ENCODE results near the gene VPS4B.

GRCh38 chr18:63344918-63345317, 77.4 kb downstream of the VPS4B start:
- TF ChIP-seq EZH2phosphoT487 (IDR thresholded peaks at IDR 0.05; ENCODE audit: insufficient read depth, low read depth) (no peak), EZH2 (IDR thresholded peaks at IDR 0.05; ENCODE audit: insufficient read depth, poor library complexity, severe bottlenecking) (no peak)
